Peyer's patch (tissue), 4 donors: ENCODE measurements around the gene GJA3.

Experiments
- POLR2A ChIP-seq, 2 donors: fragments of 450-650 bp; IDR thresholded peaks; one replicate each; pipeline ENCODE4 v1.5.1; 2017; ENCODE audit warnings: antibody characterized with exemption in 2 of 2, mild to moderate bottlenecking in 2 of 2, moderate library complexity in 2 of 2
- TF ChIP-seq, protein P1 (sequence below), 6 experiments: fragments of 450-650 bp in 4 of 6; fragments of 200-600 bp in 2 of 6; sonication (generic) in 1 of 6; IDR thresholded peaks; one replicate each; pipeline ENCODE4 v1.5.1; 2017 to 2019; ENCODE audit warnings: antibody characterized with exemption in 6 of 6, mild to moderate bottlenecking in 3 of 6, moderate library complexity in 1 of 6

DNA sequence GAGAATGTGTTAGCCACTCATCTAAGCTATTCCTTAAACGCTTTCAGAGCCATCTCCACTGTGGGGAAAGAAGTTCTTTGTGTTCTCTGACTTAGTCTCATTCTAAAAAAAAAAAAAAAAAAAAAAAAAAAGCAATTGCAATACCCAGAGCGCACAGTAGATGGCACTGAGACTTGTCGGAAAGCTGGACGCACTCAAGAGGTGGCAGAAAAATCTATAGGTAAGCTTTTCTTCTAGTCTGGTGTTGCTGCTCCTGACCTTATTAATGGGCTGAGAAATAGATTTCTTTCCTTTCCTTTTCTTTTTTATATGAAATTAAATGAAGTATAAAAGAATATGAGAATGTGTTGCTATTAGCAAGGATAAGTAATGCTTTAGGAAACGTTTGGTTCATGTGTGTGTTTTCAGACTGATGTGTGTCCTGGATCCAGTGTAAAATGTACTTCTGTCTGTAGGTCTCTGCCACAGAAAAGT is 36.5 kb upstream of the GJA3 start:
- no peak for TF ChIP-seq POLR2A (IDR thresholded peaks at IDR 0.05)
- TF ChIP-seq, protein P1, sequence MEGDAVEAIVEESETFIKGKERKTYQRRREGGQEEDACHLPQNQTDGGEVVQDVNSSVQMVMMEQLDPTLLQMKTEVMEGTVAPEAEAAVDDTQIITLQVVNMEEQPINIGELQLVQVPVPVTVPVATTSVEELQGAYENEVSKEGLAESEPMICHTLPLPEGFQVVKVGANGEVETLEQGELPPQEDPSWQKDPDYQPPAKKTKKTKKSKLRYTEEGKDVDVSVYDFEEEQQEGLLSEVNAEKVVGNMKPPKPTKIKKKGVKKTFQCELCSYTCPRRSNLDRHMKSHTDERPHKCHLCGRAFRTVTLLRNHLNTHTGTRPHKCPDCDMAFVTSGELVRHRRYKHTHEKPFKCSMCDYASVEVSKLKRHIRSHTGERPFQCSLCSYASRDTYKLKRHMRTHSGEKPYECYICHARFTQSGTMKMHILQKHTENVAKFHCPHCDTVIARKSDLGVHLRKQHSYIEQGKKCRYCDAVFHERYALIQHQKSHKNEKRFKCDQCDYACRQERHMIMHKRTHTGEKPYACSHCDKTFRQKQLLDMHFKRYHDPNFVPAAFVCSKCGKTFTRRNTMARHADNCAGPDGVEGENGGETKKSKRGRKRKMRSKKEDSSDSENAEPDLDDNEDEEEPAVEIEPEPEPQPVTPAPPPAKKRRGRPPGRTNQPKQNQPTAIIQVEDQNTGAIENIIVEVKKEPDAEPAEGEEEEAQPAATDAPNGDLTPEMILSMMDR (IDR thresholded peaks at IDR 0.05), result peak in 5 of 6 experiments; percentile 27 to 62 (median 55)
